HG03354 (cell line): ENCODE results near the gene PLCE1.
"Not testable (repeated sequence)": the region's sequence is repeated elsewhere in the genome, so short reads cannot be mapped to it uniquely, and the experiment has no call there.

Source experiments
- ATAC-seq: cut with Tn5 transposase; IDR thresholded peaks from one replicate; pipeline ENCODE4 v1.9.1; 2021; ENCODE audit warnings: mild to moderate bottlenecking; ENCODE audit not compliant: unreplicated experiment, poor library complexity, severe bottlenecking

The PLCE1 gene

DNA sequence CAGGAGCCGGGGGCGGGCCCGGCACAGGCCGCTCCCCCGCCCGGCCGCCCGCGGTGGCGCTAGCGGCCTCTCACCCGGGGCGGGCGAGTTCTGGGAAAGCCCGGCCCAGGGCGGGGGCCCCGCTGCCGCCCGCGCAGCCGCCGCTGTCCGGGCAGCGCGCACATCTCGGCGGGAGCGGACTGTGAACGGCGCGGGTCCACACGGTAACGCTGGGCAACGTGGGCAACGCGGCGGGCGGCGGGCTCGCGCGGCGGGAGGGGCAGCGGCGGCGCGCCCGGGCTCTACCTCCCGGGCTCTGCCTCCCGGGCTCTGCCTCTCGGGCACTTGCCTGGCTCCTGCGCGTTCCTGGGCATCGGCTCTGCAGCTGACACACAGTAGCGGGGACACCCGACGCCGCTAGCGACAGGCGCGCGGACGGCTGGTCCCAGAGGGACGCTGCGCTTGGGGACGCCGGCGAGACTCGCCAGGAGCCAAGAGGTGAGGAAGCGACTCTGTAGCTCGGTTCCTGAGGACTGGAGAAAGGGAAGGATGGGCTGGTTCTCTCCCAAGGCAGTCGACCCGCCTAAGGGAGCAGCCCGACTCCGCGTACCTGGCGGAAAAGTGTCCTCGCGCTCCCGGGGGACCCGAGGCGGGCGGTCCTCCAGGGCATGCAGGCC is at the start of gene PLCE1:
Gene PLCE1, plus strand, starts transcription at position 150 of the 656 bp plus-strand sequence. CDS start 37,116 bp downstream, outside the sequence.
- ATAC-seq, result no peak

- no peak for ATAC-seq
These were observed 47.9 kb upstream of the PLCE1 start for GRCh38 chr10:93945819-93946218.

DNA sequence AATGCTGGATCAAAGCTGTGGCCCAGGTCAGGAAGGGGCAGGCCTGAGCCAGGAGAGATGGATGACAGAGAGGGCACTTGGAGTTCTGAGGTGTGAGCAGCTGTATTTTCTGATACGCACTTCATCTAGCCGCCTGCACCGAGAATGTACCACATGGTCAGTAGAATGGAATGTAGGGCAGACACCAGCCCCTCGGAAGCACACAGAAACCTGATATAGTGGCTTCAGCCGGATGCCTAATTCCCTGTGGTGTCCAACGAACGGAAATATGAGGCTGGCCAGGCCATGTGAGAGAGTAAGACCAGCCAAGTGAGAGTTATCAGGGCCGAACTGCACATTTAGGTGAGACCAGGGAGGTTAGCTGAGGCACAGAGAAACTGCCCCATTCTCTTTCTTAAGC is 46.7 kb upstream of the PLCE1 start:
- ATAC-seq, result no peak

- ATAC-seq, result no peak
These were observed 46.2 kb upstream of the PLCE1 start for GRCh38 chr10:93947524-93947923.

DNA sequence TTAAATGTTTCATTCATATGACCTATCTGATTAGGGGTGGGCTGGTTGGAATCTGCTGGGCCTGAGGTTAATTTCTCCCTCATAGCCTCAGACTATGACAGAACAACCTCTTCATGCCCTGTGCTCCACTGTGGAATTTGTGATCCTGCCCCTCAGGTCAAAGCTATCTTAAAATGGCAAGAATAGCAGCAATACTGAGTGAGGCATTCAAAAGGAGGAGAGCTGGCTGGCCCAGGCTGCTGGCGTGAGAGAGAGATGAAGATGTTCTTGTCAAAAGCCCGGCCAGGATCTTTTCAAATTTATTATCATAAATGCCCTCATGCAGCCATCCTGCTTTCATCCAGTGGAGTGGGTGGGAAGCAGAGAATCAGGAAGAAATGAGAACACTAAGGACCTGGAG is 41.8 kb upstream of the PLCE1 start:
- no peak for ATAC-seq

DNA sequence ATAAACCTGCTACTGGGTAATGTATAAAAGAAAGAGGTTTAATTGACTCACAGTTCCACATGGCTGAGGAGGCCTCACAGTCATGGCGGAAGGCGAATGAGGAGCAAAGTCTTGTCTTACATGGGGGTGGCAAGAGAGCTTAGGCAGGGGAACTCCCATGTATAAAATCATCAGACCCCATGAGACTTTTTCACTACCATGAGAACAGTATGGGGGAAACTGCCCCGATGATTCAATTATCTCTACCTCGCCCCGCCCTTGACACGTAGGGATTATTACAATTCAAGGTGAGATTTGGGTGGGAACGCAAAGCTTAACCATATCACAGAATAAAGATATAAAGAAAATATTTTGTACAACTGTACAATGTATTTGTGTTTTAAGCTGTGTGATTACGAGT is 39.4 kb upstream of the PLCE1 start:
- ATAC-seq, result no peak

GRCh38 chr10:93954726-93955363 is 38.9 kb upstream of the PLCE1 start:
- no peak for ATAC-seq

DNA sequence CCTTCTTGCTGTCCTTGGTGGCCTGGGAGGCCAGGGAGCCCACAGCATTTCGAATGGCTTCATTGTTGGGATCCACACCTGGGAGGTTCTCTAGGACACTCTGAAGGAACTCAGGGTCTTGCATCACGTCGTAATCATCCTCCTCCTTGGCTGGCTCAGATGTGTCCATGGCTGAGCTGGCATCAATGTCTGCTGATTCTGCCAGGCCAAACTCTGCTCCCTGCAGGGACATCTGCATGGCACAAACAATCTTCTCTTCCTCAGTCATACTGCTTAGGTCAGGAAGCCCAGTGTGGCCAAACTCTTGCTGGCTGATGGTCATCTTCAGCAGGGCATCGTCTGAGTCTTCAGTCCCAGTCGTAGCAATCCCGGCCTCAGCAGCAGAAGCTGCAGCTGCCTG is 34.9 kb upstream of the PLCE1 start:
- ATAC-seq, result no peak

DNA sequence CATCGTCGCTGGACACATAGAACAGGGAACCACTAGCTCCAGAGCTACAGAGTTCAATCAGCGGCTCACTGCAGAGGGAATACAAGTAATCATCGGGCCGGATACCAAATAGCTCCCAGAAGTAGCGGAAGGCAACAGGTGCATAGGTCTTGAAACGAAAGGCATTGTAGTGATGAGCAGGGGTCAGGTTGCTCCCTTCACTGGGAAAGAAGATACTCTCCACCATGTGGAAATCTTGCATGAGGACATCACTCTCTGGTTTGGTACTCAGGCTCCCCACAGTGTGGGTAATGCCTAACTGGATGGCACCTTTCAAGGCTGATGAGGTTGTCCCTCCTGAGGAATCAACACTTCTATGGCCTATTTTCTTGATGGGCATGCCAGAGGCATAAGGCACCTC is 32.7 kb upstream of the PLCE1 start:
- not testable (repeated sequence) for ATAC-seq

DNA sequence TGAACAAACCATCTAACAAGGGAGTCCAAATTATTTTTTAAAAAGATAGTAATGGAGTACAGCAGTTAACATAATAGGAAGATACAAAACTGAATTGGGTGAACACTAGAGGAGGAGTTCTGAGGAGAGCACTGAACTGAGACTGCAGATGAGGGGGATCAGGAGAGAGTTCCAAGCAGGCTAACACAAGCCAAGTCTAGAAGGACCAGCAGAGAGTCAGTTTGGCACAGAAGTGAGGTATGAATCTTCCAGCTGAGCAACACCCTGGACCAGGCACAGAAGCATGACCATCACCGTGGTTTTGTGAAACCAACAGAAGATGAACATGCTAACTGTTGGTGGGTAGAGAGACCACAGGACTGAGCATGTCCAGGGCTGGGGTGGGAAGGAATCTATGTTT is 30.8 kb upstream of the PLCE1 start:
- ATAC-seq, result no peak

DNA sequence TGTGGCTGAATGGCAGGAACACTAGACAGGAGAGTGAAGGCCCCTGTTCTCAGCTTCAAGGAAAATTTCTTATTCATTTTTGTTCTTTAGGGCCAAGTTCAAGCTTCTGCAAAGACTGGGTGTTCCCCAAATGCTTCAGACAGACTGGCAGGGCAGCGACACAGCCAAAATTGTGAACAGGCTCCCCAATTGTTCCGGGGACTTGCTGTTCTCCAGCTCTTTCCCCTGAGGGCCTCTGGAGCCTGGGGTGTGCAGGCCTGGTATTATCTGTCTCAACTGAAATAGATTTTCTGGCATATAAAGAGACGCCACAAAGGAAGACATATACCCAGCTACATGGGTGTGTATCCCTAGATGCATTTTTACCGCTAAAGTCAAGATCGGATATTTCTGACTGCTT is 30.3 kb upstream of the PLCE1 start:
- no peak for ATAC-seq

DNA sequence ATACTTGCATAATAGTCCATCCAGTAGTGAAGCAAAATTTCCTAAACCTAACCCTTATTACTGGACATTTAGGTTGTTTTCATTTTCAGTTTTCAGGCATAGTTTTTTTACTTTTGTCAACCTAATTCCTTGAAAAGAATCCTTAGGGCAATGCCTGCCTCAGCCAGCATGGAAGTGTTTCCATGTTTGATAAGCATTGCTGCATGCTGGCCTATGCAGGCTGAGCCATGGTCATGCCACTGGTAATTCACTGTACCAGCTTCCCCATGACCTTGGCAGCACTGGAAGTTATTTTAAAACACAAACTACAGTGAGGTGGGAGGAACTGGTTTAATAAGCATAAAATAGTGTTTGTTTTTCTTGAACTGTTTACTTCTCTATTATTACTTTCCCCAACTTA is 27.8 kb upstream of the PLCE1 start:
- ATAC-seq, result no peak

GRCh38 chr10:93967756-93968155 is 26.0 kb upstream of the PLCE1 start:
- ATAC-seq, result no peak

GRCh38 chr10:93968540-93968945 is 25.2 kb upstream of the PLCE1 start:
- no peak for ATAC-seq

DNA sequence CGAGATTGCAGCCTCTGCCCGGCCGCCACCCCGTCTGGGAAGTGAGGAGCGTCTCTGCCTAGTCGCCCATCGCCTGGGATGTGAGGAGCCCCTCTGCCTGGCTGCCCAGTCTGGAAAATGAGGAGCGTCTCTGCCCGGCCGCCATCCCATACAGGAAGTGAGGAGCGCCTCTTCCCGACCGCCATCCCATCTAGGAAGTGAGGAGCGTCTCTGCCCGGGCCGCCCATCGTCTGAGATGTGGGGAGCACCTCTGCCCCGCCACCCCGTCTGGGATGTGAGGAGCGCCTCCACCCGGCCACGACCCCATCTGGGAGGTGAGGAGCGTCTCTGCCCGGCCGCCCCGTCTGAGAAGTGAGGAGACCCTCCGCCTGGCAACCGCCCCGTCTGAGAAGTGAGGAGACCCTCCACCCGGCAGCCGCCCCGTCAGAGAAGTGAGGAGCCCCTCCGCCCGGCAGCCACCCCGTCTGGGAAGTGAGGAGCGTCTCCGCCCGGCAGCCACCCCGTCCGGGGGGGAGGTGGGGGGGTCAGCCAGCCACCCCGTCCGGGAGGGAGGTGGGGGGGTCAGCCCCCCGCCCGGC is 23.2 kb upstream of the PLCE1 start:
- ATAC-seq, result not testable (repeated sequence)

GRCh38 chr10:93973748-93974445 is 19.8 kb upstream of the PLCE1 start:
- ATAC-seq, result no peak

GRCh38 chr10:93977442-93977841 is 16.3 kb upstream of the PLCE1 start:
- ATAC-seq, result no peak

- ATAC-seq, result no peak
These were observed 13.2 kb upstream of the PLCE1 start for GRCh38 chr10:93980486-93980885.

DNA sequence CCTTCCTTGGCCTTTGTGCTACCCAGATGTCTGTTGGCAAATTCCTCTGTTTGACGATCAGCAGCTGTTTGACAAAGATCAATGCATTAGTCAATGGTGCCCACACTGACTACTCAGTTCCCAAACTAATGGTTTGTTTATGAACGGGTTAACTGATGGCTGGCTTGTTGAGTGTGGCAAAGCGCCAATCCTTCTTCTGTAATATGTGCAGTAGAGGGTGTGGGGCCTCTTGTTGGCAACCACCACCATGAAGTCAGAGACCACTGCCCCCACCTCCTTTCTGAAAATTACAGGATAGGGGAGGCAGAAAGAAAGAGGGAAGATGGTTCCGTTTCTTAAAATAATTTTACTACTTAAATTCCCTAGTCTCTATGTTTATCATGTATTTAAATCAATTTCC is 2.6 kb upstream of the PLCE1 start:
- ATAC-seq, result no peak

- ATAC-seq, result no peak
These were observed 2.0 kb upstream of the PLCE1 start for GRCh38 chr10:93991596-93992284.
